IMR-90 (cell line): ENCODE results near the gene ZCCHC7. TPM values are rescaled to one million over a fixed set of nuclear protein-coding genes. Genes with fewer than 3 reads are reported as not detected.

Experiments used
- ATAC-seq: fragments of 200-7000 bp; cut with Tn5 transposase; 2 replicates; pipeline ENCODE4 v1.9.1; 2020; ENCODE audit warnings: low read depth, mild to moderate bottlenecking, moderate library complexity
- BruUV-seq: library from RNA; stranded (reverse); fragments of 400-500 nt; replicated peaks from 2 replicates; lab custom pipeline; 2021; lab: Mats Ljungman, UMichigan
- CTCF ChIA-PET: fragments of 300-600 bp; formaldehyde crosslinking; extraction: SDS; loops from one replicate; lab custom pipeline; 2021; ENCODE audit warnings: antibody characterized with exemption; lab: Yijun Ruan, JAX
- POLR2A ChIA-PET: fragments of 300-600 bp; sonication (Branson Sonifier 250); formaldehyde crosslinking; loops from one replicate; lab custom pipeline; 2022; ENCODE audit warnings: antibody characterized with exemption; ENCODE audit not compliant: unreplicated experiment; lab: Charles Lee
- DNase-seq: peaks from one replicate; pipeline ENCODE4 v3.0.0; 2013
- H2AFZ ChIP-seq: replicated peaks from 2 replicates; pipeline ENCODE3; 2013; ENCODE audit warnings: low read length, mild to moderate bottlenecking; ENCODE audit not compliant: poor library complexity
- H2AK5ac ChIP-seq: 2 replicates; pipeline ENCODE4 v1.6.1; 2013; ENCODE audit warnings: low read depth, low read length, inconsistent platforms
- H2AK9ac ChIP-seq: replicated peaks from 2 replicates; pipeline ENCODE3; 2013; ENCODE audit warnings: mild to moderate bottlenecking, low read depth, low read length, moderate library complexity; ENCODE audit not compliant: poor library complexity
- H2BK120ac ChIP-seq: 2 replicates; pipeline ENCODE4 v1.6.1; 2013; ENCODE audit warnings: low read depth, low read length, inconsistent platforms
- H2BK15ac ChIP-seq: 3 replicates; pipeline ENCODE4 v1.6.1; 2013; ENCODE audit warnings: low read depth, low read length, inconsistent platforms
- H2BK20ac ChIP-seq: 2 replicates; pipeline ENCODE4 v1.6.1; 2013; ENCODE audit warnings: low read depth, mild to moderate bottlenecking, inconsistent platforms, low read length, moderate library complexity
- H2BK5ac ChIP-seq: 2 replicates; pipeline ENCODE4 v1.6.1; 2013; ENCODE audit warnings: mild to moderate bottlenecking, low read depth, low read length, inconsistent platforms; ENCODE audit not compliant: poor library complexity, severe bottlenecking
- H3K14ac ChIP-seq: replicated peaks from 2 replicates; pipeline ENCODE4 v1.6.1; 2013; ENCODE audit warnings: low read depth, low read length, inconsistent platforms
- H3K18ac ChIP-seq: 2 replicates; pipeline ENCODE4 v1.6.1; 2013; ENCODE audit warnings: low read depth, low read length, control low read depth
- H3K23ac ChIP-seq: 2 replicates; pipeline ENCODE4 v1.6.1; 2013; ENCODE audit warnings: low read depth, low read length, inconsistent platforms
- H3K27ac ChIP-seq: 2 replicates; pipeline ENCODE4 v1.5.1; 2013; ENCODE audit warnings: mild to moderate bottlenecking, control low read depth, low read length; ENCODE audit not compliant: insufficient read depth
- H3K27me3 ChIP-seq: 2 replicates; pipeline ENCODE4 v1.6.1; 2013; ENCODE audit warnings: low read length; ENCODE audit not compliant: control insufficient read depth, insufficient read depth
- H3K36me3 ChIP-seq: 2 replicates; pipeline ENCODE4 v1.6.1; 2013; ENCODE audit warnings: low read length, mixed read lengths; ENCODE audit not compliant: control insufficient read depth, insufficient read depth
- H3K4ac ChIP-seq: 2 replicates; pipeline ENCODE4 v1.6.1; 2013; ENCODE audit warnings: low read depth, low read length, inconsistent platforms
- H3K4me1 ChIP-seq: 2 replicates; pipeline ENCODE4 v1.6.1; 2013; ENCODE audit warnings: low read length, mixed read lengths; ENCODE audit not compliant: control insufficient read depth, insufficient read depth
- H3K4me2 ChIP-seq: 2 replicates; pipeline ENCODE4 v1.6.1; 2013; ENCODE audit warnings: low read depth, mild to moderate bottlenecking, control low read depth, low read length, moderate library complexity
- H3K4me3 ChIP-seq: 2 replicates; pipeline ENCODE4 v1.5.1; 2013; ENCODE audit warnings: low read depth, mild to moderate bottlenecking, control low read depth, low read length, moderate library complexity; ENCODE audit not compliant: insufficient read depth
- H3K56ac ChIP-seq: 2 replicates; pipeline ENCODE4 v1.6.1; 2013; ENCODE audit warnings: low read length, inconsistent platforms; ENCODE audit not compliant: insufficient read depth; ENCODE audit errors: extremely low read depth
- H3K79me1 ChIP-seq, 2 experiments: 2 replicates each; pipeline ENCODE4 v1.6.1; 2013; ENCODE audit warnings: low read length in 2 of 2, inconsistent platforms in 1 of 2, low read depth in 1 of 2
- H3K9ac ChIP-seq: 2 replicates; pipeline ENCODE4 v1.6.1; 2013; ENCODE audit warnings: low read depth, low read length, control low read depth
- H3K9me1 ChIP-seq: 2 replicates; pipeline ENCODE4 v1.6.1; 2013; ENCODE audit warnings: low read length, inconsistent platforms; ENCODE audit not compliant: insufficient read depth
- H3K9me3 ChIP-seq: 2 replicates; pipeline ENCODE4 v1.6.1; 2013; ENCODE audit warnings: low read length; ENCODE audit not compliant: control insufficient read depth, insufficient read depth
- H4K20me1 ChIP-seq: 2 replicates; pipeline ENCODE4 v1.6.1; 2013; ENCODE audit warnings: low read length, inconsistent platforms; ENCODE audit not compliant: insufficient read depth
- H4K5ac ChIP-seq: 2 replicates; pipeline ENCODE4 v1.6.1; 2013; ENCODE audit warnings: mild to moderate bottlenecking, low read depth, low read length, control low read depth
- H4K8ac ChIP-seq, 2 experiments: 2 replicates each; pipeline ENCODE4 v1.6.1; 2013; ENCODE audit warnings: low read depth in 2 of 2, low read length in 2 of 2, control low read depth in 1 of 2, inconsistent platforms in 1 of 2
- H4K91ac ChIP-seq: 2 replicates; pipeline ENCODE4 v1.6.1; 2013; ENCODE audit warnings: low read depth, low read length, inconsistent platforms; ENCODE audit not compliant: insufficient read depth
- MAZ ChIP-seq: IDR thresholded peaks from 2 replicates; pipeline ENCODE4 v1.6.1; 2012; ENCODE audit warnings: low read depth, mild to moderate bottlenecking, low read length, improper control_type of control experiment, moderate library complexity, borderline replicate concordance
- USF2 ChIP-seq: fragments of 150-350 bp; IDR thresholded peaks from 2 replicates; pipeline ENCODE4 v1.6.1; 2017; ENCODE audit warnings: mild to moderate bottlenecking, antibody characterized with exemption, low read length, low read depth
- WGBS, 2 experiments: methylation state at CpG; one replicate each; pipeline versions ENCODE4 v1.1.5 to v1.1.7; 2013; ENCODE audit warnings: missing lambda C conversion rate in 2 of 2; ENCODE audit not compliant: insufficient read length in 1 of 2; ENCODE audit errors: extremely low coverage in 2 of 2; 5-methylcytosine and 5-hydroxymethylcytosine counted together
- dilution Hi-C: fragments of 300-500 bp; cut with HindIII; formaldehyde crosslinking; loops from one replicate; pipeline ENCODE4 v1.14.3; 2018; ENCODE audit warnings: low sequenced_read_pairs; ENCODE audit not compliant: unreplicated experiment
- in situ Hi-C: fragments of 300-500 bp; cut with MboI; formaldehyde crosslinking; loops from 3 replicates; pipeline ENCODE4 v1.14.3; 2019; ENCODE audit warnings: low sequenced_read_pairs, inconsistent platforms, mixed read lengths
- intact Hi-C: fragments of 100-400 bp; cut with micrococcal nuclease; formaldehyde crosslinking; loops from 2 replicates; pipeline ENCODE4 v1.10.0; 2022
- polyA plus RNA-seq, 3 experiments: library from polyadenylated mRNA; depleted of rRNA; stranded (reverse); fragments of >200 nt; gene quantifications; 2 replicates each; pipeline ENCODE4 v1.2.3, GENCODE V29; 2012; ENCODE audit warnings: low replicate concordance in 1 of 3
- total RNA-seq: library from RNA; depleted of rRNA; stranded (reverse); fragments of >200 nt; gene quantifications from 2 replicates; pipeline ENCODE4 v1.2.3, GENCODE V29; 2012

The ZCCHC7 gene
- total and polyA plus RNA-seq, 2 of the 4 experiments (the other 2 are of a cell fraction), result 13.6 to 28.7 TPM

GRCh38 chr9:37392272-37392671 lies 271.9 kb downstream of the ZCCHC7 start:
- BruUV-seq, result no TSS peak
- Histone ChIP-seq H3K9ac (no peak overlapping the region), H3K27me3 (peaks cover 14% of the 10 kb centered on the region; the same call in 1 of the 2 replicates), H3K4me2 (no peak overlapping the region), H2BK20ac (no peak overlapping the region), H3K4me1 (no peaks in the 10 kb centered on the region), H3K18ac (no peak overlapping the region), H2BK5ac (no peak overlapping the region), H3K14ac (no peak overlapping the region), H2AK5ac (no peak overlapping the region), H2BK120ac (no peak overlapping the region), H3K56ac (no peak overlapping the region), H4K5ac (no peak overlapping the region), H3K36me3 (no peaks in the 10 kb centered on the region), H3K4me3 (no peak overlapping the region), H3K9me3 (no peaks in the 10 kb centered on the region), H4K8ac (no peak overlapping the region), H3K79me1 (no peaks in the 10 kb centered on the region), H2AFZ (no peak overlapping the region), H3K9me1 (no peaks in the 10 kb centered on the region), H3K23ac (no peak overlapping the region), H2AK9ac (no peak overlapping the region), H2BK15ac (no peak overlapping the region), H3K4ac (no peak overlapping the region), H4K20me1 (no peaks in the 10 kb centered on the region), H4K91ac (no peak overlapping the region), H3K27ac (no peak overlapping the region)
- dilution Hi-C loops, result no loop called here
- ATAC-seq (no peak), DNase-seq (no peak)
- intact Hi-C loops, result no loop called here
- WGBS, 2 experiments, result no CpG with 5 or more reads among the region's 8 CpGs
- TF ChIP-seq MAZ (no peak), USF2 (peak; percentile 29; the same call in 1 of the 2 replicates)
- POLR2A ChIA-PET, result no interaction called here
- CTCF ChIA-PET, result no interaction called here
- in situ Hi-C loops, result no loop called here
